HEK293 (cell line): ENCODE data around the gene PRKCQ.

Source experiments
- CTCF ChIA-PET: fragments of 350-600 bp; formaldehyde crosslinking; extraction: SDS; loops from one replicate; lab custom pipeline; 2021; ENCODE audit warnings: antibody characterized with exemption; lab: Yijun Ruan, JAX
- POLR2A ChIA-PET: fragments of 300-600 bp; formaldehyde crosslinking; extraction: SDS; loops from one replicate; lab custom pipeline; 2020; ENCODE audit warnings: antibody characterized with exemption, inconsistent platforms; lab: Yijun Ruan, JAX
- H3K27ac ChIP-seq: fragments of 200-500 bp; sonication (Bioruptor generic); 2 replicates; pipeline ENCODE4 v1.5.1; 2014; ENCODE audit warnings: low read depth, low read length, control low read depth, inconsistent platforms; ENCODE audit errors: extremely low read depth
- H3K36me3 ChIP-seq, 2 experiments: fragments of 200-500 bp in 1 of 2; sonication (Bioruptor generic) in 1 of 2; 1 replicate in 1 of 2; 2 replicates in 1 of 2; pipeline ENCODE4 v1.5.1; 2014 to 2017; ENCODE audit warnings: inconsistent platforms in 2 of 2, low read length in 2 of 2; ENCODE audit not compliant: control insufficient read depth in 2 of 2, insufficient read depth in 1 of 2
- H3K4me1 ChIP-seq: fragments of 200-500 bp; sonication (Bioruptor generic); 2 replicates; pipeline ENCODE4 v1.5.1; 2014; ENCODE audit warnings: mild to moderate bottlenecking, low read length, inconsistent platforms; ENCODE audit not compliant: control insufficient read depth, insufficient read depth
- H3K4me3 ChIP-seq: 2 replicates; pipeline ENCODE4 v1.5.1; 2011; ENCODE audit warnings: low read depth, mild to moderate bottlenecking, control low read depth, low read length, moderate library complexity
- H3K9me3 ChIP-seq: fragments of 200-500 bp; sonication (Bioruptor generic); 2 replicates; pipeline ENCODE4 v1.5.1; 2014; ENCODE audit warnings: low read depth, low read length, inconsistent platforms; ENCODE audit not compliant: control insufficient read depth, insufficient read depth
- GLIS1 ChIP-seq: fragments of 450-650 bp; formaldehyde crosslinking; IDR thresholded peaks from 2 replicates; pipeline ENCODE4 v1.5.1; 2016; ENCODE audit warnings: missing biosample characterization, missing genetic modification characterization
- KLF16 ChIP-seq: fragments of 450-650 bp; formaldehyde crosslinking; IDR thresholded peaks from 2 replicates; pipeline ENCODE4 v1.5.1; 2017; ENCODE audit warnings: missing biosample characterization, missing genetic modification characterization
- KLF9 ChIP-seq: fragments of 450-650 bp; formaldehyde crosslinking; IDR thresholded peaks from 2 replicates; pipeline ENCODE4 v1.5.1; 2016; ENCODE audit warnings: missing biosample characterization, missing genetic modification characterization, low read depth
- MEIS1 ChIP-seq: sonication (generic); formaldehyde crosslinking; IDR thresholded peaks from 2 replicates; pipeline ENCODE4 v1.8.1; 2022; ENCODE audit warnings: missing genetic modification reagents, mild to moderate bottlenecking, borderline replicate concordance
- MYNN ChIP-seq: fragments of 450-650 bp; formaldehyde crosslinking; IDR thresholded peaks from 2 replicates; pipeline ENCODE4 v1.5.1; 2016; ENCODE audit warnings: missing biosample characterization, missing genetic modification characterization, borderline replicate concordance
- TCF7L2 ChIP-seq: IDR thresholded peaks from 2 replicates; pipeline ENCODE4 v1.6.1; 2011; ENCODE audit warnings: low read depth, mild to moderate bottlenecking, inconsistent platforms, low read length, moderate library complexity, borderline replicate concordance
- YY2 ChIP-seq: fragments of 450-650 bp; formaldehyde crosslinking; IDR thresholded peaks from 2 replicates; pipeline ENCODE4 v1.5.1; 2016; ENCODE audit warnings: missing biosample characterization, missing genetic modification characterization
- ZBTB1 ChIP-seq: fragments of 450-650 bp; formaldehyde crosslinking; IDR thresholded peaks from 2 replicates; pipeline ENCODE4 v1.5.1; 2016; ENCODE audit warnings: missing biosample characterization, missing genetic modification characterization
- ZBTB8A ChIP-seq: fragments of 450-650 bp; formaldehyde crosslinking; IDR thresholded peaks from 2 replicates; pipeline ENCODE4 v1.5.1; 2016; ENCODE audit warnings: missing biosample characterization, missing genetic modification characterization
- ZFP41 ChIP-seq: fragments of 450-650 bp; formaldehyde crosslinking; IDR thresholded peaks from 2 replicates; pipeline ENCODE4 v1.5.1; 2016; ENCODE audit warnings: missing biosample characterization, missing genetic modification characterization, borderline replicate concordance
- ZFP69B ChIP-seq: fragments of 450-650 bp; formaldehyde crosslinking; IDR thresholded peaks from 2 replicates; pipeline ENCODE4 v1.5.1; 2016; ENCODE audit warnings: missing biosample characterization, missing genetic modification characterization
- ZNF133 ChIP-seq: fragments of 450-650 bp; formaldehyde crosslinking; IDR thresholded peaks from 2 replicates; pipeline ENCODE4 v1.5.1; 2016; ENCODE audit warnings: missing biosample characterization, missing genetic modification characterization
- ZNF223 ChIP-seq: fragments of 450-650 bp; formaldehyde crosslinking; IDR thresholded peaks from 2 replicates; pipeline ENCODE4 v1.5.1; 2016; ENCODE audit warnings: missing biosample characterization, missing genetic modification characterization
- ZNF248 ChIP-seq: fragments of 450-650 bp; formaldehyde crosslinking; IDR thresholded peaks from 2 replicates; pipeline ENCODE4 v1.5.1; 2017; ENCODE audit warnings: missing biosample characterization, missing genetic modification characterization
- ZNF37A ChIP-seq: fragments of 450-650 bp; IDR thresholded peaks from 2 replicates; pipeline ENCODE4 v1.5.1; 2018; ENCODE audit warnings: missing biosample characterization, missing genetic modification characterization
- ZNF48 ChIP-seq: fragments of 450-650 bp; formaldehyde crosslinking; IDR thresholded peaks from 2 replicates; pipeline ENCODE4 v1.5.1; 2016; ENCODE audit warnings: missing biosample characterization, missing genetic modification characterization
- ZNF549 ChIP-seq: fragments of 450-650 bp; IDR thresholded peaks from 2 replicates; pipeline ENCODE4 v1.5.1; 2018; ENCODE audit warnings: missing biosample characterization, missing genetic modification characterization, mild to moderate bottlenecking, inconsistent platforms, moderate library complexity
- ZNF658 ChIP-seq: fragments of 450-650 bp; formaldehyde crosslinking; IDR thresholded peaks from 2 replicates; pipeline ENCODE4; 2016; ENCODE audit warnings: missing biosample characterization, missing genetic modification characterization
- ZNF660 ChIP-seq: fragments of 450-650 bp; IDR thresholded peaks from 2 replicates; pipeline ENCODE4 v1.5.1; 2018; ENCODE audit warnings: missing biosample characterization, mild to moderate bottlenecking, missing genetic modification characterization
- ZNF704 ChIP-seq: fragments of 450-650 bp; formaldehyde crosslinking; IDR thresholded peaks from 2 replicates; pipeline ENCODE4 v1.5.1; 2016; ENCODE audit warnings: missing biosample characterization, missing genetic modification characterization
- ZNF830 ChIP-seq: fragments of 450-650 bp; IDR thresholded peaks from 2 replicates; pipeline ENCODE4 v1.5.0; 2018; ENCODE audit warnings: missing biosample characterization, missing genetic modification characterization, low read depth, mild to moderate bottlenecking, moderate library complexity
- ZSCAN16 ChIP-seq: fragments of 450-650 bp; formaldehyde crosslinking; IDR thresholded peaks from 2 replicates; pipeline ENCODE4 v1.5.1; 2016; ENCODE audit warnings: missing biosample characterization, missing genetic modification characterization
- ZSCAN18 ChIP-seq: fragments of 450-650 bp; formaldehyde crosslinking; IDR thresholded peaks from 2 replicates; pipeline ENCODE4 v1.5.1; 2016; ENCODE audit warnings: missing biosample characterization, missing genetic modification characterization
- TF ChIP-seq, protein P1 (sequence below): fragments of 450-650 bp; formaldehyde crosslinking; conservative IDR thresholded peaks from 2 replicates; pipeline ENCODE4 v1.5.1; 2016; ENCODE audit warnings: low read depth, missing biosample characterization, missing genetic modification characterization
- TF ChIP-seq, protein P2 (sequence below): fragments of 450-650 bp; formaldehyde crosslinking; IDR thresholded peaks from 2 replicates; pipeline ENCODE4 v1.5.1; 2016; ENCODE audit warnings: missing biosample characterization, missing genetic modification characterization
- TF ChIP-seq, protein P3 (sequence below): fragments of 450-650 bp; formaldehyde crosslinking; IDR thresholded peaks from 2 replicates; pipeline ENCODE4 v1.5.1; 2016; ENCODE audit warnings: missing biosample characterization, missing genetic modification characterization

The PRKCQ gene

GRCh38 chr10:6536102-6536501, 44.0 kb downstream of the PRKCQ start (continued):
- TF ChIP-seq TCF7L2 (no peak), ZBTB1 (tag by site-specific recombination) (no peak), ZNF248 (no peak), ZFP41 (tag by site-specific recombination) (no peak), ZNF830 (no peak), ZSCAN16 (no peak), ZBTB8A (tag by site-specific recombination) (no peak)
- TF ChIP-seq, protein P1, sequence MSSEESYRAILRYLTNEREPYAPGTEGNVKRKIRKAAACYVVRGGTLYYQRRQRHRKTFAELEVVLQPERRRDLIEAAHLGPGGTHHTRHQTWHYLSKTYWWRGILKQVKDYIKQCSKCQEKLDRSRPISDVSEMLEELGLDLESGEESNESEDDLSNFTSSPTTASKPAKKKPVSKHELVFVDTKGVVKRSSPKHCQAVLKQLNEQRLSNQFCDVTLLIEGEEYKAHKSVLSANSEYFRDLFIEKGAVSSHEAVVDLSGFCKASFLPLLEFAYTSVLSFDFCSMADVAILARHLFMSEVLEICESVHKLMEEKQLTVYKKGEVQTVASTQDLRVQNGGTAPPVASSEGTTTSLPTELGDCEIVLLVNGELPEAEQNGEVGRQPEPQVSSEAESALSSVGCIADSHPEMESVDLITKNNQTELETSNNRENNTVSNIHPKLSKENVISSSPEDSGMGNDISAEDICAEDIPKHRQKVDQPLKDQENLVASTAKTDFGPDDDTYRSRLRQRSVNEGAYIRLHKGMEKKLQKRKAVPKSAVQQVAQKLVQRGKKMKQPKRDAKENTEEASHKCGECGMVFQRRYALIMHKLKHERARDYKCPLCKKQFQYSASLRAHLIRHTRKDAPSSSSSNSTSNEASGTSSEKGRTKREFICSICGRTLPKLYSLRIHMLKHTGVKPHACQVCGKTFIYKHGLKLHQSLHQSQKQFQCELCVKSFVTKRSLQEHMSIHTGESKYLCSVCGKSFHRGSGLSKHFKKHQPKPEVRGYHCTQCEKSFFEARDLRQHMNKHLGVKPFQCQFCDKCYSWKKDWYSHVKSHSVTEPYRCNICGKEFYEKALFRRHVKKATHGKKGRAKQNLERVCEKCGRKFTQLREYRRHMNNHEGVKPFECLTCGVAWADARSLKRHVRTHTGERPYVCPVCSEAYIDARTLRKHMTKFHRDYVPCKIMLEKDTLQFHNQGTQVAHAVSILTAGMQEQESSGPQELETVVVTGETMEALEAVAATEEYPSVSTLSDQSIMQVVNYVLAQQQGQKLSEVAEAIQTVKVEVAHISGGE (tag by site-specific recombination) = no peak

DNA sequence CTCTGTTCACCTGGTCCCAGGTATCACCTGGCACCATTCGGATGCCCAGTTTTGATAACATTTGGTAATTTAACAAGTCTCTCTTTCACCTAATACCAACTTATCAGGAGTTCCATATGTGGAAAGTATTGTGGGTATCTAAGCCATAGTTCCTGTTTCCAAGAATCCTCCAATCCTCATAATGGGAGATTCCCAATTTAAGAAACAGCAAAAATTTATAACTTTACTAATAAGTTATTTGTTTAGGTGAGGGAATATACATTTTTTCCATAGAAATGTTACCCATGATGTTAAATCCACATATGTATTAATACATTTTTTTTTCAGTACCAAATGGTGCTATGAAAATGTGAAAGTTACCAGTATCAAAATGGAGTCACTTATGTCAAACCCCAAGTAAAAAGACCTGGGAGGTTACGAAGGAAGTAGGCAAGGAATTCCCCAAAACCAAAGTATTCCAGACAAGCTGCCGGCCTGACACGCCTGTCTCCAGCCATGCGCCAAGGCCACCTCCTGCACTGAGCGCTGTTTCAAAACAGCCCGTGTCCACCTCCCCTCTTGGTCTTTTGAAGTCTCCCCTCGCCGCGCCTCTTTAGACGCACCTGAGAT, 44.8 kb downstream of the PRKCQ start:
- no peaks in the 10 kb centered on the region for H3K36me3 ChIP-seq
- CTCF ChIA-PET = no interaction called here

More for the DNA sequence above, 44.8 kb downstream of the PRKCQ start:
- Histone ChIP-seq H3K27ac (no peak overlapping the region), H3K9me3 (no peaks in the 10 kb centered on the region), H3K4me1 (no peaks in the 10 kb centered on the region), H3K4me3 (no peak overlapping the region)
- POLR2A ChIA-PET = no interaction called here
- no peak for TF ChIP-seq MEIS1
- TF ChIP-seq ZNF48 (tag by site-specific recombination) = no peak
- no peak for TF ChIP-seq ZNF133 (tag by site-specific recombination)
- no peak for TF ChIP-seq ZNF37A (tag by site-specific recombination)
- no peak for TF ChIP-seq MYNN
- no peak for TF ChIP-seq KLF16 (tag by site-specific recombination)
- no peak for TF ChIP-seq ZSCAN18 (tag by site-specific recombination)
- no peak for TF ChIP-seq ZNF660
- TF ChIP-seq, protein P2, sequence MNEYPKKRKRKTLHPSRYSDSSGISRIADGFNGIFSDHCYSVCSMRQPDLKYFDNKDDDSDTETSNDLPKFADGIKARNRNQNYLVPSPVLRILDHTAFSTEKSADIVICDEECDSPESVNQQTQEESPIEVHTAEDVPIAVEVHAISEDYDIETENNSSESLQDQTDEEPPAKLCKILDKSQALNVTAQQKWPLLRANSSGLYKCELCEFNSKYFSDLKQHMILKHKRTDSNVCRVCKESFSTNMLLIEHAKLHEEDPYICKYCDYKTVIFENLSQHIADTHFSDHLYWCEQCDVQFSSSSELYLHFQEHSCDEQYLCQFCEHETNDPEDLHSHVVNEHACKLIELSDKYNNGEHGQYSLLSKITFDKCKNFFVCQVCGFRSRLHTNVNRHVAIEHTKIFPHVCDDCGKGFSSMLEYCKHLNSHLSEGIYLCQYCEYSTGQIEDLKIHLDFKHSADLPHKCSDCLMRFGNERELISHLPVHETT (tag by site-specific recombination) = no peak
- TF ChIP-seq ZFP69B = no peak
- TF ChIP-seq ZNF704 (tag by site-specific recombination) = no peak
- no peak for TF ChIP-seq ZNF658 (tag by site-specific recombination)
- TF ChIP-seq YY2 (tag by site-specific recombination) = no peak
- TF ChIP-seq KLF9 (tag by site-specific recombination) = no peak
- TF ChIP-seq, protein P3, sequence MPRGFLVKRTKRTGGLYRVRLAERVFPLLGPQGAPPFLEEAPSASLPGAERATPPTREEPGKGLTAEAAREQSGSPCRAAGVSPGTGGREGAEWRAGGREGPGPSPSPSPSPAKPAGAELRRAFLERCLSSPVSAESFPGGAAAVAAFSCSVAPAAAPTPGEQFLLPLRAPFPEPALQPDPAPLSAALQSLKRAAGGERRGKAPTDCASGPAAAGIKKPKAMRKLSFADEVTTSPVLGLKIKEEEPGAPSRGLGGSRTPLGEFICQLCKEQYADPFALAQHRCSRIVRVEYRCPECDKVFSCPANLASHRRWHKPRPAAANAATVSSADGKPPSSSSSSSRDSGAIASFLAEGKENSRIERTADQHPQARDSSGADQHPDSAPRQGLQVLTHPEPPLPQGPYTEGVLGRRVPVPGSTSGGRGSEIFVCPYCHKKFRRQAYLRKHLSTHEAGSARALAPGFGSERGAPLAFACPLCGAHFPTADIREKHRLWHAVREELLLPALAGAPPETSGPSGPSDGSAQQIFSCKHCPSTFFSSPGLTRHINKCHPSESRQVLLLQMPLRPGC (tag by site-specific recombination) = no peak
- TF ChIP-seq GLIS1 (tag by site-specific recombination) = no peak
- no peak for TF ChIP-seq ZNF223
- no peak for TF ChIP-seq ZNF549 (tag by site-specific recombination)
